ENCODE measurements around the gene RBM19. TPM values are rescaled to one million over a fixed set of nuclear protein-coding genes. Genes with fewer than 3 reads are reported as not detected.

Gene RBM19
- total and polyA plus RNA-seq, 2 of the 4 experiments (the other 2 are of a cell fraction) = 18.7 to 19.2 TPM

DNA sequence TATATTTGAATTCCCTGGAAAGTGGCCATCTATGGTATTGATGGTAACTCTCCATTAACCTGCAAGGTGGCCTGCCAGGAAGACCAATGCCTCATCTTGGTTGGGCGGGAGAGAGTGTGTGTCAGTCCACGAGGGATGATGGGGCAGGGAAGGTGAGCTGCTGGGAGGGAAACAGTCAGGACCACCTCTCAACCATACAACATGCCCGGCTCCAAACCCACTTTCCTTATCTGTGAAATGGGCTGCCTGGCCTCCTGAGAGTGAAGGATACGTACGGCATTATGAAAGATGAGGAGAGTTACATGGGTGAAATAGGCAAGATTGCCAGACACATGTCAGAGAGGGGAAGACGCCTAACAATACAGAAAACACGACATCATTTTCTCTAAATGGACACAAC is 70.9 kb downstream of the RBM19 start:
- Histone ChIP-seq H3K18ac (ENCODE audit: low read depth, low read length) (no peak overlapping the region), H3K4me3 (ENCODE audit: insufficient read depth, low read depth, low read length) (no peak overlapping the region), H3K9me3 (ENCODE audit: control insufficient read depth, insufficient read depth, low read length) (no peaks in the 10 kb centered on the region), H3K27me3 (ENCODE audit: control insufficient read depth, insufficient read depth, low read length) (no peaks in the 10 kb centered on the region), H3K27ac (ENCODE audit: insufficient read depth, low read length) (no peak overlapping the region), H2BK5ac (ENCODE audit: low read depth, low read length, poor library complexity, severe bottlenecking) (no peak overlapping the region), H2AFZ (replicated peaks; ENCODE audit: low read length, poor library complexity) (no peak overlapping the region), H3K9me1 (ENCODE audit: insufficient read depth, low read length) (peaks cover 2% of the 10 kb centered on the region; the same call in 1 of the 2 replicates), H2AK5ac (ENCODE audit: low read depth, low read length) (no peak overlapping the region), H2BK120ac (ENCODE audit: low read depth, low read length) (no peak overlapping the region), H3K14ac (replicated peaks; ENCODE audit: low read depth, low read length) (no peak overlapping the region), H3K79me1 (ENCODE audit: low read depth in 1 of 2, low read length in 2 of 2) (no peaks in the 10 kb centered on the region), H2AK9ac (replicated peaks; ENCODE audit: low read depth, low read length, poor library complexity) (no peak overlapping the region), H3K23ac (ENCODE audit: low read depth, low read length) (no peak overlapping the region), H4K8ac (ENCODE audit: low read depth in 2 of 2, low read length in 2 of 2) (no peak overlapping the region), H2BK15ac (ENCODE audit: low read depth, low read length) (no peak overlapping the region), H3K4me2 (ENCODE audit: low read depth, low read length) (no peak overlapping the region), H4K20me1 (ENCODE audit: insufficient read depth, low read length) (no peaks in the 10 kb centered on the region), H3K56ac (ENCODE audit: extremely low read depth, insufficient read depth, low read length) (no peak overlapping the region), H2BK20ac (ENCODE audit: low read depth, low read length) (no peak overlapping the region), H3K4me1 (ENCODE audit: control insufficient read depth, insufficient read depth, low read length) (no peaks in the 10 kb centered on the region), H4K91ac (ENCODE audit: insufficient read depth, low read depth, low read length) (no peak overlapping the region), H3K4ac (ENCODE audit: low read depth, low read length) (no peak overlapping the region), H3K36me3 (ENCODE audit: control insufficient read depth, insufficient read depth, low read length) (no peaks in the 10 kb centered on the region; the same call in none of the 2 replicates), H4K5ac (ENCODE audit: low read depth, low read length) (no peak overlapping the region), H3K9ac (ENCODE audit: low read depth, low read length) (no peak overlapping the region)
- POLR2A ChIA-PET (ENCODE audit: unreplicated experiment) = no interaction called here
- CTCF ChIA-PET = no interaction called here
- in situ Hi-C loops (cut with MboI; ENCODE audit: low sequenced_read_pairs) = no loop called here
- TF ChIP-seq RCOR1 (IDR thresholded peaks at IDR 0.05; ENCODE audit: insufficient replicate concordance, low read length) (no peak), MAFK (IDR thresholded peaks at IDR 0.05; ENCODE audit: low read depth, low read length) (no peak), MXI1 (IDR thresholded peaks at IDR 0.05; ENCODE audit: borderline replicate concordance, low read depth, low read length) (no peak), CEBPB (IDR thresholded peaks at IDR 0.05; ENCODE audit: low read depth, low read length) (no peak), RAD21 (IDR thresholded peaks at IDR 0.05; ENCODE audit: low read length) (no peak), RFX5 (IDR thresholded peaks at IDR 0.05; ENCODE audit: low read depth, low read length) (no peak), FOS (IDR thresholded peaks at IDR 0.05; ENCODE audit: low read depth, low read length) (no peak), SMC3 (IDR thresholded peaks at IDR 0.05; ENCODE audit: low read depth, low read length) (no peak), POLR2A (IDR thresholded peaks at IDR 0.05; ENCODE audit: low read depth, low read length) (no peak), BHLHE40 (IDR thresholded peaks at IDR 0.05; ENCODE audit: low read depth, low read length) (no peak)
- TF ChIP-seq, protein P1, sequence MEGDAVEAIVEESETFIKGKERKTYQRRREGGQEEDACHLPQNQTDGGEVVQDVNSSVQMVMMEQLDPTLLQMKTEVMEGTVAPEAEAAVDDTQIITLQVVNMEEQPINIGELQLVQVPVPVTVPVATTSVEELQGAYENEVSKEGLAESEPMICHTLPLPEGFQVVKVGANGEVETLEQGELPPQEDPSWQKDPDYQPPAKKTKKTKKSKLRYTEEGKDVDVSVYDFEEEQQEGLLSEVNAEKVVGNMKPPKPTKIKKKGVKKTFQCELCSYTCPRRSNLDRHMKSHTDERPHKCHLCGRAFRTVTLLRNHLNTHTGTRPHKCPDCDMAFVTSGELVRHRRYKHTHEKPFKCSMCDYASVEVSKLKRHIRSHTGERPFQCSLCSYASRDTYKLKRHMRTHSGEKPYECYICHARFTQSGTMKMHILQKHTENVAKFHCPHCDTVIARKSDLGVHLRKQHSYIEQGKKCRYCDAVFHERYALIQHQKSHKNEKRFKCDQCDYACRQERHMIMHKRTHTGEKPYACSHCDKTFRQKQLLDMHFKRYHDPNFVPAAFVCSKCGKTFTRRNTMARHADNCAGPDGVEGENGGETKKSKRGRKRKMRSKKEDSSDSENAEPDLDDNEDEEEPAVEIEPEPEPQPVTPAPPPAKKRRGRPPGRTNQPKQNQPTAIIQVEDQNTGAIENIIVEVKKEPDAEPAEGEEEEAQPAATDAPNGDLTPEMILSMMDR (conservative IDR thresholded peaks at IDR 0.05; ENCODE audit: low read depth, low read length) = no peak
- TF ChIP-seq, protein P2, sequence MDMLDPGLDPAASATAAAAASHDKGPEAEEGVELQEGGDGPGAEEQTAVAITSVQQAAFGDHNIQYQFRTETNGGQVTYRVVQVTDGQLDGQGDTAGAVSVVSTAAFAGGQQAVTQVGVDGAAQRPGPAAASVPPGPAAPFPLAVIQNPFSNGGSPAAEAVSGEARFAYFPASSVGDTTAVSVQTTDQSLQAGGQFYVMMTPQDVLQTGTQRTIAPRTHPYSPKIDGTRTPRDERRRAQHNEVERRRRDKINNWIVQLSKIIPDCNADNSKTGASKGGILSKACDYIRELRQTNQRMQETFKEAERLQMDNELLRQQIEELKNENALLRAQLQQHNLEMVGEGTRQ (IDR thresholded peaks at IDR 0.05; ENCODE audit: low read depth, low read length) = no peak
- intact Hi-C loops (cut with micrococcal nuclease) = no loop called here
- no TSS peak for BruUV-seq (replicated peaks)
- dilution Hi-C loops (cut with HindIII; ENCODE audit: low sequenced_read_pairs, unreplicated experiment) = no loop called here
- WGBS, 2 experiments (ENCODE audit: extremely low coverage in 2 of 2, insufficient read length in 1 of 2) = no CpG with 5 or more reads among the region's 7 CpGs
- ATAC-seq (ENCODE audit: low read depth) (no peak), DNase-seq (no peak)
